UCSD-AML1 (cell line): Measurements from ENCODE around the gene SSBP3.

Experiments used
- DNase-seq: peaks from one replicate; lab custom pipeline; 2025; ENCODE audit not compliant: unreplicated experiment; lab: John Stamatoyannopoulos, UW

Gene SSBP3

GRCh38 chr1:54310439-54311328, 95.5 kb downstream of the SSBP3 start:
- DNase-seq = peak; percentile 43

- no peak for DNase-seq
Measured at GRCh38 chr1:54309631-54310366, 96.4 kb downstream of the SSBP3 start.

GRCh38 chr1:54307305-54307704, 98.9 kb downstream of the SSBP3 start:
- DNase-seq = no peak

GRCh38 chr1:54305906-54306514, 100.2 kb downstream of the SSBP3 start:
- no peak for DNase-seq

GRCh38 chr1:54304518-54304917, 101.7 kb downstream of the SSBP3 start:
- no peak for DNase-seq

- no peak for DNase-seq
Measured at GRCh38 chr1:54302951-54303843, 103.0 kb downstream of the SSBP3 start.

- no peak for DNase-seq
Measured at GRCh38 chr1:54302549-54302948, 103.6 kb downstream of the SSBP3 start.

GRCh38 chr1:54301497-54301896, 104.7 kb downstream of the SSBP3 start:
- no peak for DNase-seq

- no peak for DNase-seq
Measured at GRCh38 chr1:54300401-54300800, 105.8 kb downstream of the SSBP3 start.

- DNase-seq = no peak
Measured at GRCh38 chr1:54299037-54299436, 107.2 kb downstream of the SSBP3 start.

- no peak for DNase-seq
Measured at GRCh38 chr1:54298284-54299033, 107.7 kb downstream of the SSBP3 start.

- no peak for DNase-seq
Measured at GRCh38 chr1:54297596-54298283, 108.5 kb downstream of the SSBP3 start.

- DNase-seq = no peak
Measured at GRCh38 chr1:54296666-54297065, 109.5 kb downstream of the SSBP3 start.

- no peak for DNase-seq
Measured at GRCh38 chr1:54294887-54295286, 111.3 kb downstream of the SSBP3 start.

GRCh38 chr1:54292002-54292911, 113.9 kb downstream of the SSBP3 start:
- DNase-seq = no peak

- DNase-seq = no peak
Measured at GRCh38 chr1:54291276-54292001, 114.8 kb downstream of the SSBP3 start.

- peak; percentile 23 for DNase-seq
Measured at GRCh38 chr1:54290506-54291184, 115.5 kb downstream of the SSBP3 start.
